ENCODE data around the gene DIPK1C.

DNA sequence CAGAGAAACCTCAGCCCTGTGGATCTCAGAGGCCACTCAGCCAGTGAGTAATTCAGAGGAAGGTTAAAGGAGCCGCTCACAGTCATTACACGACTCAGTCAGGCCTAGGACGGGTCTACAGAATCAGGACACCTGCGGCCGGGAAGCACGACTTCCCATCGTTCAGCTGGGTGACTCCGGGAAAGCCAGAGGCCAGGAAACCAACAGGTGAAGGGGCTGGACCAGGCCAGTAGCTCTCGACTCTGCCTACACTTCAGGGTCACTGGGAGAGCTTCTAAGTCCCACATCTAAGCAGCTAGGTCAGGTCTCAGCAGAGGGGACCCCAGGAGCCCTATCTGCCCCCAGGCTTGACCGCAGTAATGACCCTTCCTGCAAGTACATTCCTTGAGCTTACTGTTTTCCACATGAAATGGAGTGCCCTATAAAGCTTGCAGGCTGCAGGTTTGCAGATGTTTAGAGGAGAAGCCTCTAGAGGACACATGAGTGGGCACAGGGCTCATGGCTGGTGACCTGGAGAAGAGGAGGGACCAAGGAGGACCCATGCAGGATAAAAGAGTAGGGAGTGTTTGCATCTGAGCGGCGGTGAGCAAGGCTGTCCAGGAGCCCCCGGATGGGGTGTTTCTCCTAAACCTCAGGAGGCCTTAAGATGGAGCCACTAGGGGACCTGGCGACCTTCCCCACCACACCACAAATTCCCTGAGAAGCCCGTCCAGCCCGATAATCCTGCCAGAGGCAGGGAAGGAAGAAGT lies 9.5 kb downstream of the DIPK1C start:
- TF ChIP-seq, protein P1, sequence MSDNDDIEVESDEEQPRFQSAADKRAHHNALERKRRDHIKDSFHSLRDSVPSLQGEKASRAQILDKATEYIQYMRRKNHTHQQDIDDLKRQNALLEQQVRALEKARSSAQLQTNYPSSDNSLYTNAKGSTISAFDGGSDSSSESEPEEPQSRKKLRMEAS (IDR thresholded peaks at IDR 0.05), result no peak
- TF ChIP-seq EP300 (IDR thresholded peaks at IDR 0.05), result no peak
- no peak for TF ChIP-seq MAFK (IDR thresholded peaks at IDR 0.05; ENCODE audit: partially characterized antibody)
- TF ChIP-seq JUN (IDR thresholded peaks at IDR 0.05), result no peak
- TF ChIP-seq POLR2A (IDR thresholded peaks at IDR 0.05; ENCODE audit: low read length), result no peak
- TF ChIP-seq ESRRA (IDR thresholded peaks at IDR 0.05; ENCODE audit: borderline replicate concordance, low read length), result no peak
- TF ChIP-seq, protein P2, sequence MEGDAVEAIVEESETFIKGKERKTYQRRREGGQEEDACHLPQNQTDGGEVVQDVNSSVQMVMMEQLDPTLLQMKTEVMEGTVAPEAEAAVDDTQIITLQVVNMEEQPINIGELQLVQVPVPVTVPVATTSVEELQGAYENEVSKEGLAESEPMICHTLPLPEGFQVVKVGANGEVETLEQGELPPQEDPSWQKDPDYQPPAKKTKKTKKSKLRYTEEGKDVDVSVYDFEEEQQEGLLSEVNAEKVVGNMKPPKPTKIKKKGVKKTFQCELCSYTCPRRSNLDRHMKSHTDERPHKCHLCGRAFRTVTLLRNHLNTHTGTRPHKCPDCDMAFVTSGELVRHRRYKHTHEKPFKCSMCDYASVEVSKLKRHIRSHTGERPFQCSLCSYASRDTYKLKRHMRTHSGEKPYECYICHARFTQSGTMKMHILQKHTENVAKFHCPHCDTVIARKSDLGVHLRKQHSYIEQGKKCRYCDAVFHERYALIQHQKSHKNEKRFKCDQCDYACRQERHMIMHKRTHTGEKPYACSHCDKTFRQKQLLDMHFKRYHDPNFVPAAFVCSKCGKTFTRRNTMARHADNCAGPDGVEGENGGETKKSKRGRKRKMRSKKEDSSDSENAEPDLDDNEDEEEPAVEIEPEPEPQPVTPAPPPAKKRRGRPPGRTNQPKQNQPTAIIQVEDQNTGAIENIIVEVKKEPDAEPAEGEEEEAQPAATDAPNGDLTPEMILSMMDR (IDR thresholded peaks at IDR 0.05), result no peak
- TF ChIP-seq, protein P3, sequence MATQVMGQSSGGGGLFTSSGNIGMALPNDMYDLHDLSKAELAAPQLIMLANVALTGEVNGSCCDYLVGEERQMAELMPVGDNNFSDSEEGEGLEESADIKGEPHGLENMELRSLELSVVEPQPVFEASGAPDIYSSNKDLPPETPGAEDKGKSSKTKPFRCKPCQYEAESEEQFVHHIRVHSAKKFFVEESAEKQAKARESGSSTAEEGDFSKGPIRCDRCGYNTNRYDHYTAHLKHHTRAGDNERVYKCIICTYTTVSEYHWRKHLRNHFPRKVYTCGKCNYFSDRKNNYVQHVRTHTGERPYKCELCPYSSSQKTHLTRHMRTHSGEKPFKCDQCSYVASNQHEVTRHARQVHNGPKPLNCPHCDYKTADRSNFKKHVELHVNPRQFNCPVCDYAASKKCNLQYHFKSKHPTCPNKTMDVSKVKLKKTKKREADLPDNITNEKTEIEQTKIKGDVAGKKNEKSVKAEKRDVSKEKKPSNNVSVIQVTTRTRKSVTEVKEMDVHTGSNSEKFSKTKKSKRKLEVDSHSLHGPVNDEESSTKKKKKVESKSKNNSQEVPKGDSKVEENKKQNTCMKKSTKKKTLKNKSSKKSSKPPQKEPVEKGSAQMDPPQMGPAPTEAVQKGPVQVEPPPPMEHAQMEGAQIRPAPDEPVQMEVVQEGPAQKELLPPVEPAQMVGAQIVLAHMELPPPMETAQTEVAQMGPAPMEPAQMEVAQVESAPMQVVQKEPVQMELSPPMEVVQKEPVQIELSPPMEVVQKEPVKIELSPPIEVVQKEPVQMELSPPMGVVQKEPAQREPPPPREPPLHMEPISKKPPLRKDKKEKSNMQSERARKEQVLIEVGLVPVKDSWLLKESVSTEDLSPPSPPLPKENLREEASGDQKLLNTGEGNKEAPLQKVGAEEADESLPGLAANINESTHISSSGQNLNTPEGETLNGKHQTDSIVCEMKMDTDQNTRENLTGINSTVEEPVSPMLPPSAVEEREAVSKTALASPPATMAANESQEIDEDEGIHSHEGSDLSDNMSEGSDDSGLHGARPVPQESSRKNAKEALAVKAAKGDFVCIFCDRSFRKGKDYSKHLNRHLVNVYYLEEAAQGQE (IDR thresholded peaks at IDR 0.05), result no peak
- TF ChIP-seq NR3C1 (IDR thresholded peaks at IDR 0.05), result no peak
- no peak for TF ChIP-seq MAZ (IDR thresholded peaks at IDR 0.05; ENCODE audit: borderline replicate concordance, low read depth, low read length)
- TF ChIP-seq MYC (IDR thresholded peaks at IDR 0.05; ENCODE audit: borderline replicate concordance, low read length), result no peak
